HEK293 (cell line): ENCODE results near the gene ANKAR.
"Not testable (repeated sequence)": the region's sequence is repeated elsewhere in the genome, so short reads cannot be mapped to it uniquely, and the experiment has no call there.

Source experiments
- CTCF ChIA-PET: fragments of 350-600 bp; formaldehyde crosslinking; extraction: SDS; loops from one replicate; lab custom pipeline; 2021; ENCODE audit warnings: antibody characterized with exemption; lab: Yijun Ruan, JAX
- POLR2A ChIA-PET: fragments of 300-600 bp; formaldehyde crosslinking; extraction: SDS; loops from one replicate; lab custom pipeline; 2020; ENCODE audit warnings: antibody characterized with exemption, inconsistent platforms; lab: Yijun Ruan, JAX
- H3K27ac ChIP-seq: fragments of 200-500 bp; sonication (Bioruptor generic); 2 replicates; pipeline ENCODE4 v1.5.1; 2014; ENCODE audit warnings: low read depth, low read length, control low read depth, inconsistent platforms; ENCODE audit errors: extremely low read depth
- H3K36me3 ChIP-seq, 2 experiments: fragments of 200-500 bp in 1 of 2; sonication (Bioruptor generic) in 1 of 2; 1 replicate in 1 of 2; 2 replicates in 1 of 2; pipeline ENCODE4 v1.5.1; 2014 to 2017; ENCODE audit warnings: inconsistent platforms in 2 of 2, low read length in 2 of 2; ENCODE audit not compliant: control insufficient read depth in 2 of 2, insufficient read depth in 1 of 2
- H3K4me1 ChIP-seq: fragments of 200-500 bp; sonication (Bioruptor generic); 2 replicates; pipeline ENCODE4 v1.5.1; 2014; ENCODE audit warnings: mild to moderate bottlenecking, low read length, inconsistent platforms; ENCODE audit not compliant: control insufficient read depth, insufficient read depth
- H3K4me3 ChIP-seq: 2 replicates; pipeline ENCODE4 v1.5.1; 2011; ENCODE audit warnings: low read depth, mild to moderate bottlenecking, control low read depth, low read length, moderate library complexity
- H3K9me3 ChIP-seq: fragments of 200-500 bp; sonication (Bioruptor generic); 2 replicates; pipeline ENCODE4 v1.5.1; 2014; ENCODE audit warnings: low read depth, low read length, inconsistent platforms; ENCODE audit not compliant: control insufficient read depth, insufficient read depth
- HOXD13 ChIP-seq: sonication (generic); formaldehyde crosslinking; IDR thresholded peaks from 2 replicates; pipeline ENCODE4 v1.8.0; 2022; ENCODE audit warnings: missing genetic modification reagents, borderline replicate concordance
- OVOL3 ChIP-seq: fragments of 450-650 bp; formaldehyde crosslinking; IDR thresholded peaks from 2 replicates; pipeline ENCODE4 v1.5.1; 2016; ENCODE audit warnings: missing biosample characterization, missing genetic modification characterization
- TRIM28 ChIP-seq: IDR thresholded peaks from 2 replicates; pipeline ENCODE4 v1.6.1; 2011; ENCODE audit warnings: low read length, control low read depth, borderline replicate concordance
- TSHZ1 ChIP-seq: fragments of 450-650 bp; formaldehyde crosslinking; IDR thresholded peaks from 2 replicates; pipeline ENCODE4 v1.5.1; 2016; ENCODE audit warnings: missing biosample characterization, missing genetic modification characterization, borderline replicate concordance
- ZEB2 ChIP-seq: fragments of 450-650 bp; formaldehyde crosslinking; IDR thresholded peaks from 2 replicates; pipeline ENCODE4 v1.5.1; 2016; ENCODE audit warnings: missing biosample characterization, missing genetic modification characterization
- ZNF114 ChIP-seq: fragments of 450-650 bp; formaldehyde crosslinking; IDR thresholded peaks from 2 replicates; pipeline ENCODE4 v1.5.0; 2017; ENCODE audit warnings: missing biosample characterization, missing genetic modification characterization
- ZNF121 ChIP-seq: fragments of 450-650 bp; formaldehyde crosslinking; IDR thresholded peaks from 2 replicates; pipeline ENCODE4 v1.5.1; 2016; ENCODE audit warnings: missing biosample characterization, missing genetic modification characterization
- ZNF221 ChIP-seq: fragments of 450-650 bp; formaldehyde crosslinking; IDR thresholded peaks from 2 replicates; pipeline ENCODE4 v1.5.1; 2017; ENCODE audit warnings: missing biosample characterization, missing genetic modification characterization, borderline replicate concordance
- ZNF324 ChIP-seq: fragments of 450-650 bp; formaldehyde crosslinking; IDR thresholded peaks from 2 replicates; pipeline ENCODE4 v1.5.1; 2016; ENCODE audit warnings: missing biosample characterization, missing genetic modification characterization
- ZNF560 ChIP-seq: fragments of 450-650 bp; formaldehyde crosslinking; IDR thresholded peaks from 2 replicates; pipeline ENCODE4 v1.5.1; 2017; ENCODE audit warnings: missing biosample characterization, missing genetic modification characterization, borderline replicate concordance
- ZNF670 ChIP-seq: fragments of 450-650 bp; formaldehyde crosslinking; IDR thresholded peaks from 2 replicates; pipeline ENCODE4 v1.5.1; 2016; ENCODE audit warnings: missing biosample characterization, missing genetic modification characterization, low read depth
- TF ChIP-seq, protein P1 (sequence below): fragments of 450-650 bp; formaldehyde crosslinking; IDR thresholded peaks from 2 replicates; pipeline ENCODE4 v1.5.1; 2017; ENCODE audit warnings: missing biosample characterization, missing genetic modification characterization

The ANKAR gene

DNA sequence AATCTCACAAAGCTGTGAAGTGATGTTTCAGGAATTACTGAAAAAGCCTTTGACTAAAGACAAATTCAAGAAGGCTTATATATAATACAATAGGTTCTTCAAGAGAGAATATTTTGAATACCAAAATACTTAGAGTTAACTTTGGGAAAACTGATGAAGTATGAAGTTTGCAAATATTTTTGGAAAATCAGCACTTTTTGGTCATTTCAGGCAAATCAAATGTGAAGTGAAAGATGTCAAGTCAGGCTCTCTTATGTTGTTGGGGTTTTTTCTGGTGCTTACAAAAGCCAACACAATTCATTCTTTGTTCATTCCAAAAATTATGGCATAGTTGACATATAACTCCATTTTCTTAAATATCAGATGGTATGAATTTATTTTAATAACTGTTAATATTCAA, 27.9 kb upstream of the ANKAR start (continued):
- TF ChIP-seq TSHZ1 = no peak
- no peak for TF ChIP-seq TRIM28
- TF ChIP-seq ZNF324 = no peak
- TF ChIP-seq OVOL3 (tag by site-specific recombination) = no peak
- TF ChIP-seq ZNF121 (tag by site-specific recombination) = no peak
- no peak for TF ChIP-seq ZEB2 (tag by site-specific recombination)
- TF ChIP-seq ZNF560 (tag by site-specific recombination) = no peak
- TF ChIP-seq ZNF221 (tag by site-specific recombination) = no peak

DNA sequence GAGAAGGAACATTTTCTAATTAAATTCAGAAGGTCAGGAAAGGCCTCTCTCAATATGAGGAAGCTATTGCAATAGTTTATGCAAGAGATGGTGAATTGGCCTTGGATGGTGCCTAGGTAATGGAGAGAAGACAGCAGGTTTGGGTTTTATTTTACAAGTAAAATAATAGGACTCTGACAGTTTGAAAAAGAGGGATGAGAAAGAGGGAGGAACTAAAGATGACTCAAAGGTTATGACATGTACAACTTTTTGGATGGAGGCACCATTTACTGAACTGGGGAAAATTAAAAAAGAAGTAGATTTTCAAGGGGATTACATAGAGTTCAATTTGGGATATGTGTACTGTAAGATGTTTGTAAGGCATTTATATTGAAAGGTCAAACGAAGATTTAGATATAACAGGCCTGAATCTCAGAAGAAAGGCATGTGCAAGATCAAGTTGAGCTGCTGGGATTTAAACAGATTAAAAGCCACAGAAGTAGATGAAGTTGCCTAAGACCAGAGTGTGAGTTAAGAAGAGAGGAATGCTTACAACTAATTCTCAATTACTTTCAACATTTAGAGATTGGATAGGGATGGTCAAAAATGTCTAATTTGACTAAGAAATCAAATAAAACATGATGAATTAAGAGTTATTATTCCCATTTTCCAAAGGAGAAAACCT, 25.5 kb upstream of the ANKAR start:
- no peaks in the 10 kb centered on the region for H3K4me1 ChIP-seq
- TF ChIP-seq HOXD13 (CRISPR knock-in tag) (no peak), TSHZ1 (no peak), ZNF114 (tag by site-specific recombination) (no peak)
- TF ChIP-seq, protein P1, sequence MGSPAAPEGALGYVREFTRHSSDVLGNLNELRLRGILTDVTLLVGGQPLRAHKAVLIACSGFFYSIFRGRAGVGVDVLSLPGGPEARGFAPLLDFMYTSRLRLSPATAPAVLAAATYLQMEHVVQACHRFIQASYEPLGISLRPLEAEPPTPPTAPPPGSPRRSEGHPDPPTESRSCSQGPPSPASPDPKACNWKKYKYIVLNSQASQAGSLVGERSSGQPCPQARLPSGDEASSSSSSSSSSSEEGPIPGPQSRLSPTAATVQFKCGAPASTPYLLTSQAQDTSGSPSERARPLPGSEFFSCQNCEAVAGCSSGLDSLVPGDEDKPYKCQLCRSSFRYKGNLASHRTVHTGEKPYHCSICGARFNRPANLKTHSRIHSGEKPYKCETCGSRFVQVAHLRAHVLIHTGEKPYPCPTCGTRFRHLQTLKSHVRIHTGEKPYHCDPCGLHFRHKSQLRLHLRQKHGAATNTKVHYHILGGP = no peak
- no peak overlapping the region for H3K27ac ChIP-seq
- H3K4me3 ChIP-seq = no peak overlapping the region
- ChIA-PET POLR2A (no interaction called here), CTCF (interaction anchor here (0.7 to 2.3 kb wide), 2 partner anchors 11 to 15 kb away, joined by 3 to 10 read pairs; partner anchors contain the start of gene ASNSD1)
- H3K9me3 ChIP-seq = no peaks in the 10 kb centered on the region
- H3K36me3 ChIP-seq = no peaks in the 10 kb centered on the region

DNA sequence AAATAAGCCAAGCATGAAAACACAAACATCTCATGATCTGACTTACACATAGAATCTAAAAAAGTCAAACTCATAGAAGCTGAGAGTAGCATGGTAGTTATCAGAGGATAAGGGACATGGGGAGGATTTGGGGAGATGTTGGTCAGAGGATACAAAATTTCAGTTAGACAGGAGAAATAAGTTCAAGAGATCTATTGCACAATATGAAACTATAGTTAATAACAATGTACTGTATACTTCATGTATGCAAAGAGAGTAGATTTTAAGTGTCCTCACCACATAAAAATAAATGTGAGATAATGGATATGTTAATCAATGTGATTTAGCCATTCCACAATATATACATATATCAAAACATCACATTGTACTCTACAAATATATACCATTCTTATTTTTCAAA, 23.2 kb upstream of the ANKAR start:
- ChIA-PET CTCF (interaction anchor here (2.3 kb wide), 1 partner anchor 9 kb away, joined by 10 read pairs; the partner anchor contains the start of gene ASNSD1), POLR2A (no interaction called here)
- Histone ChIP-seq H3K4me1 (no peaks in the 10 kb centered on the region), H3K9me3 (no peaks in the 10 kb centered on the region), H3K4me3 (no peak overlapping the region), H3K36me3 (no peaks in the 10 kb centered on the region), H3K27ac (no peak overlapping the region)
- TF ChIP-seq ZNF670 (tag by site-specific recombination) = no peak

GRCh38 chr2:189653464-189653863, 21.0 kb upstream of the ANKAR start:
- H3K36me3 ChIP-seq, H3K9me3 ChIP-seq, H3K27ac ChIP-seq, H3K4me3 ChIP-seq, POLR2A ChIA-PET, CTCF ChIA-PET, H3K4me1 ChIP-seq: not testable (repeated sequence)
